ENCODE data around the gene C17orf113.
"Not testable (repeated sequence)": the region's sequence is repeated elsewhere in the genome, so short reads cannot be mapped to it uniquely, and the experiment has no call there.

C17orf113 gene

DNA sequence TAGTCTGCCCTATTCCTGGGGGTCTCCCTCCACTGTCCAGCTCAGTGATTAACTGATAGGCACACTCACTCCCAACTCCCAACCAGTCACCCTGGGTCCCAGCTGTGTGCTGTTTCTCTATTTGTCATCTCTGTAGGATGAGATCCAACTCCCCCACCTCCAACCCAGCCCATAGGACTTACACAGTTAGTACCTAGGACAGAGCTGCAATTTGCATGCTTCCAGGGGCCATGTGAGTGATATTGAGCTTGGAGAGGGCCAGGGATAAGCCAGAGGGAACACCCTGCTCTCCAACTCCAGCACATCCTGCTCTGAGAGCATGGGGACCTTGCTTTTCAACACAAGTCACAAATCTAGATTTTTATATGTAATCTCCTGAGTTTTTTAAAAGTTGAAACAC, 8.8 kb downstream of the C17orf113 start:
- DNase-seq = no peak

DNA sequence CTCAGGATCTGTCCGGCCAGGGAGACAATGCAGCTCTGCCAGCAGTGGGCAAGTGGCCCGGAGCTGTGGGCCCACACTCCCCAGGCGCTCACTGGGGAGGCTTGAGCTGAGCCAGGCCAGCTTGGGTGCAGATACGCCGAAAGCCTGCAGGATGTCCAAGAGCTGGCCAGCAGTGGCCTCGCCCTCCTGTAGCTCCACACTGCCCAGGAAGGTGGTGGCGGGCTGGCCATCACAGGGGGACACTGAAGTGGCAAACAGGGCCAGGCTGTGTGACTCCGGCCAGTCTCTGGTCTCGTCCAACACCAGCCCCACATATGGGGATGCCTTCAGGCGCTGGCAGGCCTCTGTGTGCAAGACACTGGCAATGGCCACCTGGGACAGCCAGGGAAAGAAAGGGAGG, 9.6 kb downstream of the C17orf113 start:
- no peak for DNase-seq

DNA sequence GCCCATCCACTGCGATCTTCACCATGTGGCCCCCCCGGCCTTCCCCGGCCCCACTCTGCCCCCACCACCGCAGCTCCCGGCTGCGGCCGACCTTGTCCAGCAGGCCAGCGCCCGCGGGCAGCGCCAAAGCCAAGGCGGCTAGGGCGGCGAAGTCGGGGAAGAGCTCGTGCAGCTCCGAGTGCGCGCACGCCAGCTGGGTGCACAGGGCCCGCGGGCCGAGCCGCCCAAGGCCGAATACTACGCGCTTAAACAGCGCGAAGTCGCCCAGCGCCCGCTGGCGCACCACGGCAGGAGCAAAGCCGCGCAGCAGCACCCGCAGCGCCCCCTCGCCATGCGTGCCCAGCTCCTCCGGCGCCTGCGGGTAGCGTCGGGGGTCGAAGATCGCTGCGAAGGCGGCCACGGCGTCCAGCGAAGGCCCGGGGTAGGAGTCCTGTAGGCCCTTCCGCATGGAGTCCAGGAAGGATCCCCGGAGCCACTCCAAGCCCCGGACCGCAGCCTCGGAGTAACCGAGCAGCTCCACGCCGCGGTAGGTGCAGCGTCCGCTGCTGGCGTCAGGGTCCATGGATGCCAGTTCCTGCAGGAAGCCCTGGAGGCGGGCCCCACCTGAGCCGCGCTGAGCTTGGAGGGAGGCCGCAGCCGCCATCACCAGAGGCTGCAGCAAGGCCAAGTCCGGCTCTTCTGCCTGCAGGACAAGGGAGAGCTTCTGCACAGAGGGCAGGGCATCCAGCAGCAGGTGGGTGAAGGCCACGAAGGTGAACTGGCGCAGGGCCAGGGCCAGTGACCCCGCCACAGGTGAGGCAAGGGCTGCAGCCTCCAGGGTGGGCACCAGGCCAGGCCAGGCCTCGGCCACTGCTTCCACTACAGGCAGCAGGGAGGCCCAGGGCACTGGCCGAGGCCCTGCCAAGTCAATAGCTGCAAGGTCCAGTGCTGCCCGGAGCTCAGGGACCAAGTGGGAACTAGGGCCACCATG, 10.3 kb downstream of the C17orf113 start:
- DNase-seq = no peak

DNA sequence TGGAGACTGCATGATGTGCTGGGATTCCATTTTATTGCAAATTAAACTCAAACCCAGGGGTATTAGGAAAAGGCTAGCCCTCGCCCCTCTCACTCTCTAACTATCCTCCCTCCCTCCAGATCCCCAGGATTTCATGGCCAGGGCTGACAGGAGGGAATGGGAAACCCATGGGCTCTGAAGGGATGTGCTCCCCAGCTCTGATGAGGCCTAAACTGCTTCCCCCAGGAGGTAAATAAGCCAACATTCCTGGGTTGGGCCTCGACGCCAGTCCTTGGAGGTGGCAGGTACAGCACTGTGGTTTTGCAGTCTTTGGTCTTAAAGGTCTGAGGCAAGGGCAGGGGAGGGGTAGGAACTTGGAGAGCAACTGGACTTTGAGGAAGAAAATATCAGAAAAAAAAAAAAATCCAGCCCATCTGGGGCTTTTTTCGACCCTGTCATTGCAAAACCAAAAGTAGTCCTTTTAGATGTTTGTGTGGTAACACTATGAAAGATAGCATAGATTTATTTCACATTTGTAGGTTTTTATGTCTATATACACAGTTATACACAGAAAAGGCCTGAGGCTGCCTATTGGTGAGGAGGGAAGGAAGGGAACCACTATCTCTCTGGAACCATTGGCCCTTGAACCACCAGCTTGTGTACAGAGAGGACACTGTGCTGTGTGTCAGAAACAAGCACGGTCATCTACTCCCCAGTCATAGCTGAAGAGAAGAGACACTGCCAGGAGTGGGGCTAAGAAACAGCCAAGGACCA, 12.0 kb downstream of the C17orf113 start:
- DNase-seq = no peak

DNA sequence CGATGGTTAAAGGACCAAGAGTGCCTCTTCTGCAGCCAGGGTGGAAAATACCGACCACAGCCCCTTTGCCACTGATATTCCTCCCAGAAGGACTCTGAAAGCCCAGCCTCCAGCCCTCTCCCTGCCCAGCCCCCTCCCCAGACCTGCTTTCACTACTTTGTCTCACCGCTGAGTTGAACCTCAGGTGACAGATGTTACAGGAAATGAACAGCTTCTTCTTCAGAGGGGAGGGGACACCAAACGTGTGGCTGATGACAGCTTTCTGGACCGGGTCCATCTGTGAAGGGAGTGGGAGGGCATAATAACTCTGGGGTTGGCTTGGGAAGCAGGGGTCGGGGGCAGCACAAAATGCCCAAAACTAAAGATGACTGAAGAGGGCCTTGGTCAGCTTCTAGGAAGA, 16.3 kb downstream of the C17orf113 start:
- DNase-seq = no peak

DNA sequence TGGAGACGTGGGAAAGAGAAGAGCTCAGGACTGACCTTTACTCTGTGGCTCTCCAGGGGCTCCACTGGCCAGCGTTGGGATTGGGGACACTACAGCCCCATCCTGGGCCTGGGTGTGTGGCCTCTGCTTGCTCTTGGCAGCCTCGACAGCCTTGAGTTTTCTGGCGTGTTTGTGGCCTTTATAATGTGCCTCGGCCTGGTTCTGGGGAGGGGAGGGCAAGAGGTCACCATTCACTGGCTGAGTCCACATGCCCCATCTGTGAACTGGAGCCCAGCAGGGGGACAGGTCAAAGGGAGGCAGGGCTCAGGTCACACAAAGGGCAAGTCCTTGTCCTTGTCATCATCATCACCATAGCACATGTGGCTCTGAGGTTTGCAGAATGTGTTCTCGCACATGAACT, 18.8 kb downstream of the C17orf113 start:
- no peak for DNase-seq

DNA sequence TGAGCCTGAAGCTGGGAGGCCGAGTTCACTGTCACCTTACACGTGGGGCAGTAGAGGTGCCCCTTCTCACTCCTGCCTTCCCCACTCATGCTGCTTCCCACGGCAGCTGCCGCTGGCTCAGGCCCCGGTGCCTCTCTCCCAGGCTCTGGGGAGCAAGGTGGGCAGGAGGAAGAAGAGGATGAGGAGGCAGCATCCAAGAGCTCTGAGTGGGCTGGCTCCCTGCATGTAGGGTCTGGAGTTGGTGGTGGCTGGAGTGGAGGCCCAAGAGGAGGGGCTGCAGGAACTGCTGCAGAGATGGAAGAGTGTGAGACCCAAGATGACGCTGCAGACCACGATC, 21.6 kb downstream of the C17orf113 start:
- no peak for DNase-seq

DNA sequence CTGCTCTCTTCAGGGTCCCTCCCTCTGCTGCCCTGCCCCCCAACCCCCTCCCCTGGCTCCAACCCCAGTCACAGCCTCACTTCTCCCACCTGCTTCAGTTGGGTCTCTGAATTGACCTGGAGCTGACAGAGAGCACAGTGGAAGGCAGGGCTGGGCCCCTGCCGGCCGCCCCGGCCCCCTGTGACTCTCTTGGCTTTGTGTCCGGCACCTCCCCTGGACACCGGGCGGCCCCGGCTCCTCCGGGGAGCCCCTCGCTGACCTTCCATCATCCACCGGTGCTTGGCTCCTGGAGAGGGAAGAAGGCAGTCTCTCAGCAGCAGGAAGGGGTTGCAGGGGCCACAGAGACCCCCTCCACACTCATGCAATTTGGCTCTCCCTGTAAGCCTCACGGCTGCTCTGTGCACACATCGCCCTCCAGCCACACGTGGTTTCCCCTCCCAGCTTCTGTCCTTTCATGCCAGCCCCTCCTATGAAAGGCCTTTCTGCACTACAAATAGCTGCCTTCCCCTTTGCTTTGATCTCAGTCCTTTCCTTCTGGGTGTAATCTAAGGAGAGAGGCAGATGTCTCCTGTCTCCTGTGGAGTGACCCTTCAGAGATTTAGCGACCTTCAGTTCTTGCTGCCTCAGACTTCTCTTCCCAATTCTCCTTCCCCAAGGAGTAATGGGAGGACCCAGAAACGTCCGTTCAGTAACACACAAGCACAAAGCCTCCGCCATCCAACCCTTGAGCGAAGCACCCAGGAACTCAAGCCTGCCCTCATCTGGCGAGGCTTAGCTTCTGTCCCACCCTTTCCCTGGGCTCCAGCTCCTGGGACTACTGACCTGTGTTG, 22.2 kb downstream of the C17orf113 start:
- DNase-seq = no peak

DNA sequence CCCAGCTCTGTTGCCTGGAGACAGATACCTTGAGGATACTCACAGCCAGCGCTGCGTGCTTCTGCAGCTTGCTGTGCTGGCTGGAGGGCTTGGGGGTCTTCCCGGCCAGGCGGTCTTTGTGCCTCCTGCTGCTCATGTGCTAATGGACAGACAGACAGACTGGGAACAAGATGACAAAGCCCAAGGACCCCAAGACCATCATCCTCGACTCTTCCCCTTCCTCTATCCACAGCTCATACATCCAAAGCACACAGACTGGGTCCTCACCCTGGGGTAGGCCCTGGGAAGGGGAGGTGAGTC, 22.9 kb downstream of the C17orf113 start:
- no peak for DNase-seq

DNA sequence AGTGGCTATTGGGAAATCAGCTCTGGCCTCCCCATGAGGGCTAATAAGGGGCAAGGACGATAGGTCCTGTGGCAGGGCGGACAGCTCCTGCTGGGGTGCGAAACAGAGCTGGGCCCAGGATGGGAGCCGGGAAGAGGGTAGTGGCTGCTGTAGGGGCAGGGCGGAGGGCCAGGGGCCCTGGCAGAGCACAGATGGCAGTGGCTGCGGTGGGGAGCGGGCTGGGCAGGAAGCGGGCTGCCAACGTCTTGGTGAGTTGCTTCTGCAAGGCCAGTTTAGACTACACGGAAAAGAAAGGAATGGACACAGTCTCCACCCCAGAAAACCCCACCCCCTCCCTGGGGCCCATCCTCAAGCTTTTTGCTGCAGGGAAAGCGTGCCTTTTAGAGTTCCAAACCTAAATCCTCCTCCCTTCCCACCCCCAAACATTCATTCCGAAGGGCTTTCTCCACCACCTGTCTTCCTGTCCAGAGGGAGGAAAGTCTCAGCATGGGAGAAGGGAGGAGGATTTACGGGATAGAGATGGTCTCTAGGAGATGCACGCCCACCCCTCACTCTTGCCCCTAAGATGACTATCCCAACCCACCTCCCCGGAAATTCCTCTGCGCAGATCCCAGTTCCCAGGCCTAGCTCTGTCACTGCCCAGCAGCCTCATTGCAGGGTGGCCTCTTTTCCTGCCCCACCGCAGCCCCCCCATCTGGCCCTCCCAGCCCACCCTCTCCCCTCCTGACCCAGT, 23.4 kb downstream of the C17orf113 start:
- no peak for DNase-seq

DNA sequence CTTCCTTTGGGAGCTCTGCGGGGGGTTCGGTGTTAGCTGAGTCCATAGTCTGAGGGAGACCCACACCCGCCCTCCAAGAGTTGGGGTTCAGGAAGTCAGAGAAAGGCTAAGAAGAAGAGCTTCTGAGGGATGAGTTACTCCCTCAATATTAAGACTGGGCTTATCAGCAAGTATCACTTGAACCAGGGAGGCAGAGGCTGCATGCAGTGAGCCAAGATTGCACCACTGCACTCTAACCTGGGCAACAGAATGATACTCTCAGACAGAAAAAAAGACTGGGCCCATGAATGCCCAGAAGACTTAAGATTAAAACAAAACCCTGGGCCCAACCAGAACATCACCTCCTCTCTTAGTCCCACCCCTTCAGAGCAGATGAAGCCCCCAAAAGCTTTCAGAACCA, 24.5 kb downstream of the C17orf113 start:
- DNase-seq = no peak

DNA sequence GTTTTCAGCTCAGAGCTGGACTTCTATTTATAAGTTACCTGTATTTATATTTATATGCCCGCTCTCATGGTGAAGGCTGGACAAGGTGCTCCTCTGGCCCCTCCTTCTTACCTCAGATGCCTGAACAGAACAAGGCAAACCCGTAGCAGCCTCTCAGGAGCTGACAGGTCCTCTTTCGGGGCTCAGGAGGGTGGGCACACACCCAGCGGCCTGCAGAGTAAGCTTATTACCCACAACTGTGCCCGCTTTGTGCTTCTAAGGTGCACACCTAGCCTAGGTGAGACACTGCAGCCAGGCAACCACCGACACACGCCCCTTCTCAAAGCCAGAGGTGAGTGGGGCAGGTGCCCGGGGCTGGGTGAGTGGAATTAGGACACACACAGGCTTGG, 25.2 kb downstream of the C17orf113 start:
- DNase-seq = no peak

DNA sequence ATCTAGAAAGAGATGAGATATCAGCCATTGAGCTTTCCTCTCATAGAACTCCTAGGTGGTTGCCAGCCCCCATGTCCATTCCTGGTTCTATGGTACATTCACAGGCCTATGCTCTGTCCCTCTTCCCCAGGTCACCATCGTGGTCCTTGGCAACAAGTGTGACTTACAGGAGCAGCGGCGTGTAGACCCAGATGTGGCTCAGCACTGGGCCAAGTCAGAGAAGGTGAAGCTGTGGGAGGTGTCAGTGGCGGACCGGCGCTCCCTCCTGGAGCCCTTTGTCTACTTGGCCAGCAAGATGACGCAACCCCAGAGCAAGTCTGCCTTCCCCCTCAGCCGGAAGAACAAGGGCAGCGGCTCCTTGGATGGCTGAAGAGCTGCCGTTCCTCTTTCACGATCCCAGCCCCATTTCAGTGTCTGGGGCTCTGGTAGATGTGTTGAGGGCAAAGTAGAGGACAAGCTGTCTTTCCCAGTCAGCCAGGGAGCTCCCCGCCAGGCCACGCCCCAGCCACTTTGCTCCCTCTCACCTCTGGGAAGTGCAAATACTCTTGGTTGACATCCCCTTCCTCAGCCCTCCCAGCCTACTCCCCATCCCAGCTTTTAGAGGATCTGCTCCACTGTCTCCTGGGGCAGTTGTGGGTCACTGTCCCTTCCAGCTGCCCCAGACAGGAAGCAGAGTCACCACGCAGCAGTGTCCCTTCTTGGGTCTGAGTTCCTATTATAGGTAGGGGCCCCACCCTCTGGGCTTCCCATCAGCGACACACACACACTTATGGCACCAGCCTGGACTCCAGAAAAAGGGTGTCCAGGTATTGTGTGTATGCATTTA, 26.7 kb downstream of the C17orf113 start:
- peak; percentile 71 for DNase-seq

DNA sequence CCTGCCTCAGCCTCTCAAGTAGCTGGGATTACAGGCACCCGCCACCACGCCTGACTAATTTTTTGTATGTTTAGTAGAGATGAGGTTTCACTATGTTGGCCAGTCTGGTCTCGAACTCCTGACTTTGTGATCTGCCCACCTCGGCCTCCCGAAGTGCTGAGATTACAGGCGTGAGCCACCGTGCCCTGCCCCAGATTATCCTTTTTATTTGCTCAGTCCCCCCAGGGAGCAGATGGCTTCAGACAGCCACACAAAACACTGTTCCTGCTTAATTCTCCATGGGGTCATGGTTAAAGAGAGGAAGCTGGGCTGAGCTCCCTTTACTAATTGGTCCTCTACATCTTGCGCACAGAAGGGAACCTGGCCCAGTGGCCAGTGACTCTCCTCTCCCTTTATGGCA, 29.6 kb downstream of the C17orf113 start:
- not testable (repeated sequence) for DNase-seq

DNA sequence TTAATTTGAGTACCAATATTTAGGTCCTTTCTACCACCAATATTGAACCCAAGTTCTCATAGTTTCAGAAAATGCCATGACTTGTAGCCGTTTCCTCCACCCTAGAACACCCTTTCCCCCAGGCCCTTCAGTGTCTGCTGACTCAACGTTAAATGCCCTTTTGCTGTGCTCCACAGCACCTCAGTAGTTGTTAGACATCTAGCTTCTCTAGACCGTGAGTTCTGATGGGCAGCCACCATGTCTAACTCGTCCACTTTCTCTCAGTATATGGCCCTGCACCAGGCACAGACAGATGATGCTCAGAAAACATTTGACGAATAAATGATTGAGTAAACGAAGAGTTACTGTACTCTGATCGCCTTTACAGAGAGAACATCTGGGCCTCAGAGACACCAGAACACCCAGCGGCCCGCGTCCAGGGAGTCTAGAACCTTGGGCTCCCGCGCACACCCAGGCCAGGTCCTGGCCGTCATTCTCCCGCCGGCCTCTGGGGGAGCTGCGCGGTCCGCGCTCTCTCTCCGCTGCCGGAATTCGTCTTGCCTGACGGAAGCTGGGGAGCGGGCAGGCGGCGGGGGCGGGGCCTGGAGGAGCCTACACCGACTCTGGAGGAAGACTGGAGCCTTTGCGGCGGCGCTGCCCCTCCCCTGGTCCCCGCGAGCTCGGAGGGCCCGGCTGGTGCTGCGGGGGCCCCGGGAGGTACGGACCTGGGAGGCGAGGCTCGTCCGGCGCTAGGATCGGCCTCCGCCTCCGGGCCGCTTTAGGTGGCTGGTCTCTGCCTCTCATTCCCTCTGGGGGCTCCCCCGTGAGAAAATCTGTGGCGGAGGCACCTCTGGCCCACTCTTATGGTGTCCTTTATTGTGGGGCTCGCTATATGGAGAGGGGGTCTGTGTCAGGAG, 30.6 kb downstream of the C17orf113 start, which contains the start of gene NKIRAS2:
Gene NKIRAS2 (plus strand): TSS at position 582 of the 896 bp plus-strand sequence. CDS start 1,488 bp downstream, outside the sequence.
- peak; percentile 65 for DNase-seq

DNA sequence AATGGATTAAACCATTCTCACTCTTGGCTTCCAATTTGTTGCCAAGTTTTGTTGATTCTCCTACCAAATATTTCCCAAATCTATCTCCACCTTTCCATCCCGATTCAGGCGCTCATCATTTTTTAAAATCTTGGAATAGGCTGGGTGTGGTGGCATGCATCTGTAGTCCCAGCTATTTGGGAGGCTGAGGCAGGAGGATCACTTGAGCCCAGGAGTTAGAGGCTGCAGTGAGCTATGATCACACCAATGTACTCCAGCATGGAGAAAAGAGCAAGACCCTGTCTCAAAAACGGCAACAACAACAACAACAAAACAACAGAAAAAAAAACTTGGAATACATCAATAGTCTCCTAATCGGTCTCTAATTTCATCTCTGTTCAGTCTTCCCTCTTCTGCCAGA, 31.4 kb downstream of the C17orf113 start:
- DNase-seq = no peak

DNA sequence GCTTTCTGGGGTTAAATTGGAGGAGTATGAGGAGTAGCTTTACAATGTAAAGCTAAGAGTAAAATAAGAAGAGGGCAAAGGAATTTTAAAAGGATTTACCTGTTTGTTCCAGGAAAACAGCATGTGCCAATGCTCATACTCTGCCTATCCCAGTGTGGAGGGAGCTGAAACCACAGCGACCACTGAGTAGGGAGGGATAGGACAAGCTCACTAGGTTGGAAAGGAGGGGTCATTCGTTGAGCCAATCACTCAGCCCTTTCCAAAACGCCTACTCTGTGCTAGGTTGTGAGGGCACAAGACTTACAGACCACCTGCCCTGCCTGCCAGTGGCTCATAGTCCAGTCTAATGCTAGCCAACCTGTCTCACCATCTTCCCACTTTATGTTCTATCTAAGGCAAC, 32.1 kb downstream of the C17orf113 start:
- no peak for DNase-seq

DNA sequence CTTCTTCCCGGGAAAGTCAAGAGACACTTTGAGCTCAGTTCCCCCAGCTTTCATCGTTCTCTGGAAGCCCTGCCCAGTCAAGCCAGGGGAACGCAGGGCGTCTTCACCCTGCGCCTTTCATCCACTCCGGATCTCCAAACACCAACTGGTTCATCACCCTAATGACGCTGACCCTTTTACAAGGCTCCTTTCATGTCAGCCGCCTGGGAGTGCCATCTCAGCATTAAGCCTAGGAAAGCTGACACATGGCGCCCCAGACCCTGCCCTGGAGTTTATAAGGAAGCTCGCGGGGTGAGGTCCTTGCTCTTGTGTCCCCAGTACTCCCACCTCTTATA, 32.6 kb downstream of the C17orf113 start:
- DNase-seq = no peak

DNA sequence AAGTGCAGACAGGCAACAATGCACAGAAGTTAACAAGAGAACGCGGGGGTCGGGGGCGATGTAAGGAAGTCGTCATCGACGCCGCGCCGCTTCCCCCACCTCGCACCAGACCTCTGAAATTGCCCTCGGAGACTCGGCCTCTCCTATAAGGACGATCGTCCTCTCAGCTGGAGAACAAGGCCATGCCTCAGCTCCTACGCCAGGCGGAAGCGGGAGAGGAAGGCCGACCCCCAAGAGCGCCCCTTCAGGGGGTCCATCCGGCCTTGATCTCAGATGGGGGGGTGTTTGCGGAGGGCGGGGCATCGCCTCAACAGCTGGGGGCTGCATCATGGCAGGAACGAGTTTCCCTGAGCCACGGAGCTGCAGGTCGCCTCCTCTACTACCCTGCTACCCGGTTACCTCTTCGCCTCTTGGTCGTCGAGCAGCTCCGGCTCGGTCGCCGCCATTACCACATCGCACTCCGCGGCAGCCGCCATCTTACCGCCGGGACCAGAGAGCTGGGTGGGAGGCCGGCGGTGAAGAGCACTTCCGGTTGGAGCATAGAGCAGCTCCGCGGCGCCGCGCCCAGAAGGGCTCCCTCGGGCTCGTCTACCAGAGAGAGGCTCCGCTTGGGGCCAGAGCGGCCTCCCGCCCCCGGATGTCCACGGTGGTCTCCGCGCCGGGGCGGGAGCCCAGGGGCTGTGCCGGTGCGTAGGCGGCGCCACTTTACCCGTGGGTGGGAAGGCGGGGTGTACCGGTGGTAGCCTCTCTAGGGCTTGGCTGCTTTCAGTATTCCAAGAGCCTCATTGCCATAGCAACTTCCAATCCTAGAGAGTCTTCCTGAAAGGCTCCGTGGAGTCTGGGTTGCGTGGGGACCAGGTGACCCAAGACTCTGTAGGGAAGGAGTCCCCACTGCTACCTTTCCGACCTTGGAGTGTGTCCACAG, 33.2 kb downstream of the C17orf113 start, which contains the start of gene DNAJC7:
Gene DNAJC7 (minus strand): TSS at position 499 of the 925 bp plus-strand sequence. CDS start 23 bp downstream, at position 476.
- peak; percentile 71 for DNase-seq

Data from GF-D8 (cell line).